GM04503 (cell line): ENCODE data around the gene GPANK1.

Experiments
- DNase-seq: peaks from one replicate; pipeline ENCODE4 v3.0.0-alpha.2; 2012; ENCODE audit warnings: low read depth

The GPANK1 gene

DNA sequence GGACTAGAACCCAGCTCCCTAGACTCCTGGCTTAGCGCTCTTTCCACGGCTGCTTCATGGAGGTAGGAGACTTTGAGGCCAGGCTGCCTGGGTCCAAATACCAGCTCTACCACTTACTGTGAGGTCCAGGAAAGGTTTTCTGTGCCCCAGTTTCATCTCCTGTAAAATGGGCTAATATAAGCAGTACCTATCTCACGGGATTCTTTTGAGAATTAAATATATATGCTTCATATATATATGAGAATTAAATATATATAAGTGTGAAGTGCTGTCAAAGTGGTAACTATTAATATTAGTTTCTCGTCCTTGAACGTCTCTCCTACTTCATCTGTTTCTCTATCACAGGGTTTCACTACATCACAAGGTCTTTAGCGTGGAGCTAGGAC lies 26.3 kb upstream of the GPANK1 start:
- DNase-seq, result no peak

DNA sequence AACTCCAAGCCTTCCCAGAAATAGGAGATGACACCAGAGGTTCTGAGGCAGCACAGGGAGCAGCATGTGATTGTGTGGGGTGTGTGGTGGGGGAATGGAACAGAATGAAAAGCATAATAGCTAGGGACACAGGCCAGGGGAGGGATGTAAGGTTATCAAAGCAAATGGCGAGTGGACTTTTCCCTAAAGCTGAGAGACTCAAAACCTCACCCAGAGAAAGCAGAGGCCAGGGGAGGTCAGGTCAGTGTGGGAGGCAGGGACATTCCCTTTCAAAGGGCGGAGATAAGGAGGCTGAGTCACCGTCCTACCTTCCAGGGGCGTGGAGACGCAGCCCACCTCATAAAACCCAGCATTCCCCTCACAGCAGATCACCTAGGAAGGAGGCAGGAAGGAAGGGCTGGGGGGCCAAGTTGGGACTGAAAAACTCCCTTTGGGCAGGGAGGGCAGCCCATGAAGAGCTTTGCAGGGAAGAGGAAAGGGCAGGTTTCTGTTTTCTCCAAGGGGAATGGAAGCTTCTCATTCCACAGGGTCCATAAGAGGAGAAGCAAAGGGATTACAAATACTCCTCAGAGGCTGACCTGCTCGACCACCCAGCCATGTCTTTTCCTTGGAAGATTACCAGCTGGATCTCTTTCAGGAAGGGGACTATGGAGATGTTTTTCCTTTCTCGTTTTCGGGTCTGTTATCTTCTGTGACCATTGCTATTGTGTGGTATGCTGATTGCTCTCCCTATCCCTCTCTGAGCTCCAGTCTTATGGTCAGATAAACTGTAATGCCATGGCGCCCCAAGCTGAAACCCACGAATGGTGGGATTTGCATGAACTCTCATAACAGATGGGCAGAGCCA lies 25.7 kb upstream of the GPANK1 start:
- no peak for DNase-seq

GRCh38 chr6:31689249-31690110 lies 24.7 kb upstream of the GPANK1 start:
- DNase-seq, result no peak

- DNase-seq, result no peak
Measured at GRCh38 chr6:31687860-31688693, 23.3 kb upstream of the GPANK1 start.

DNA sequence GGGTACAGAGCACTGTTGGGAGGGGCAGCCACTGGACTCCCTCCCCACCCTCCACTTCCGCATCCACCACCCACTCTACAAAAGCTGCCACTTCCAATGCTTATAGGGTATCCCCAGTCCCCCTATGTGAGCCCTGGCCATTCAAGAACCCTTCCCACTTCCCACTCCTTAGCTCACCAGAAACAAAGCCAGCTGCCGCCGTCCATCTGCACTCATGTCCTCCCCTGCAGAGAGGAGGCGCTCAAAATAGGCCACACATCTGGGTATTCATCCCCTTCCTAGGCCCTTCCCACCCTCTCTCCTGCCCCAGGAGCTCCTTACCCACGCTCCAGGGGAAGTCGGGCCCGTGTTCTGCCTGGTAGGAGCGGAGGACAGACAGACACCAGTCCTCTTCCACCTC lies 22.5 kb upstream of the GPANK1 start:
- DNase-seq, result no peak

DNA sequence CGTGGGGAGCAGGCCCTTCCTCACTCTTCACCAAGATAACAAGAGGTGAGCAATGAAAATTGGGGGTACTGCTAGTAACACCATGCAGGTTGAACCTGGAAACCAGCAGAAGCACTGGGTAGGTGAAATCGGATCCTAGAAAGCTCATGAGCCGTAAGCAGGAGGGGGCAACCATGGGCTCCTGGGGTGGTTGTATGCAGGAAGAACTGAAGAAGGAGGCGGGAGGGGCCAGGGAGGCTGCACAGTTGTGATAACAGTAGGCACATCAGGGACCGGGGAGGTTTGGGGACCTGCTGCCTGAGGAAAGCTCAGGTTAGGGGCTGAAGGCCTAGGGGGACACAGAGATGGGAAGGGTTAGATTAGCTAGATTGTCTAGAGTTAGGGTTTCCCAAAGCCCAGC lies 21.7 kb upstream of the GPANK1 start:
- no peak for DNase-seq

- DNase-seq, result no peak
Measured at GRCh38 chr6:31683591-31683990, 18.8 kb upstream of the GPANK1 start.

GRCh38 chr6:31681135-31681671 lies 16.4 kb upstream of the GPANK1 start:
- DNase-seq, result no peak

DNA sequence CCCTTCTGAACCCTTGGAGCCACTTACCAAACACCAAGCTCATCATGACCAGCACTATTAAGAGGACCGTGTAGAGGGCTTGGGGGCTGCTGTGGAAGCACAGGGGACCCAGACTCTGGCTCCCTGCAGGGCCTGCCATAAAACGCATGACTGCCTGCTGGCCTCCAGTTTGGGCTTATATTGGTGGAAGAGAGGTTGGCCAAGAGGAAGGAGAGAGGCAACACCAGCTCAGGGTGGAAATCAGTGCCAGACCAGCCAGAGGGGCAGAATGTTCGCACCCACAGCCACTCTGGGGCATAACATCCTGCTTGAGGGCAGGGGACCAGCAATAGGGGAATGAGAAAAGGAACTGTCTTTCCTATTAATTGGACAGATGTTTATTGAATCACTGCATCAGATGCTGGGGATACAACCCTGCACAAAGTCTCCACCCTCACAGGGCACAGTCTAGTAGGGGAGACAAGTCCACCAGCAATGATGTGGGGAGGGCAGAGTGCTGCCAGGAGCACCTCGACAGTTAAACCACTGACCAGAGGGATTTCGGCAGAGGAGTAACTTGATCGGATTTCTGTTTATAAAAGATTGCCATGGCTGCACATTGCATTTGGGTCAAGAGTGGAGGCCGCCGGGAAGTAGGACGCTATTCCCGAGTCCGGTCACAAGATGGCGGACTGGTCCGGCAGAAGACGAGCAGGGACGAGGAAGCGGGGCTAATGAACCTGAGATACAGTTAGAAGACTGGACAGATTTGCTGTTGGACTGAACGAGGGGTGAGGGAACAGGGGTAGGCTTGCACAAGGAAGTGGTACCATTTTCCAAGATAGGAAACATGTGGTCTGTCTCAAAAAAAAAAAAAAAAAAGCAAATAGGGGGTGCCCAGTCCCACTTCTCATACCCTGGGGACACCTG lies 15.7 kb upstream of the GPANK1 start, which contains the start of gene LY6G5C:
LY6G5C (minus strand) TSS at position 842 of the 909 bp plus-strand sequence; CDS start at position 148, 694 bp downstream.
- DNase-seq, result peak; percentile 48

DNA sequence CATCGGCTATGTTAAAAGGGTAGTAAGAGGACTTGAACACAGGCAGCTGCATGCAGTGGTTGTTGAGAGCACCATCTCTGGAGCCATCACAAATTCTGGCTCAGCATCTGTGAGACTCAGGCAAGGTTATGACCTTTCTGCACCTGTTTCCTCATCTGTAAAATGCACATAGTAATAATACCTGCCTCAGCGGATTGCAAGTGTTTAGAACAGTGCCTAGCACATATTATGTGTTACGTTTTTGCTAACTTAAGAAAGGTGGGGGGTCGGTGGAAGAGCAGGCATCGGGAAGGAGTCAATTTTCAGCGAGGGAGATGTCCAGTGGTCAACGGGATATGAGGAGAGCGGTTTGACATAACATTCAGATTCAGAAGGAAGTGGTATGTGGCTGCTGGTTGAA lies 13.2 kb upstream of the GPANK1 start:
- DNase-seq, result no peak

DNA sequence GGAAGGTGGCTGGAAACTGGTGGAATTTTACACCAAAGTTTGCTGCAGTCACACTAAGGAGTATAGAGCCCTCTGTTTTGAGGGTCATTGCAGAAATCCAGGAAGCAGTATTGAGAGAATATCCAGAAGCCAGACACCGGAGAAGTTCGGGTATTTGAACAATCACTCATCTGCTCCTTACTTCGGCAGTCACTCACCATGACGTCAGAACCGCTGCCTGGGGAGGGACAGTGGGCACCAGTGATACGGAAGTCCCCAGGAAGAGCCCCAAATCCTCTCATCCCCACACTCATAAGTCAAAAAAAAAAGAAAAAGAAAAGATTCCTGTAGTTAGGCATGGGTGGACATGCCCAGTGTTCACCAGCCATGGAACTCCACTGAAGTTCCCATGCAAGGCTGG lies 12.1 kb upstream of the GPANK1 start:
- no peak for DNase-seq

DNA sequence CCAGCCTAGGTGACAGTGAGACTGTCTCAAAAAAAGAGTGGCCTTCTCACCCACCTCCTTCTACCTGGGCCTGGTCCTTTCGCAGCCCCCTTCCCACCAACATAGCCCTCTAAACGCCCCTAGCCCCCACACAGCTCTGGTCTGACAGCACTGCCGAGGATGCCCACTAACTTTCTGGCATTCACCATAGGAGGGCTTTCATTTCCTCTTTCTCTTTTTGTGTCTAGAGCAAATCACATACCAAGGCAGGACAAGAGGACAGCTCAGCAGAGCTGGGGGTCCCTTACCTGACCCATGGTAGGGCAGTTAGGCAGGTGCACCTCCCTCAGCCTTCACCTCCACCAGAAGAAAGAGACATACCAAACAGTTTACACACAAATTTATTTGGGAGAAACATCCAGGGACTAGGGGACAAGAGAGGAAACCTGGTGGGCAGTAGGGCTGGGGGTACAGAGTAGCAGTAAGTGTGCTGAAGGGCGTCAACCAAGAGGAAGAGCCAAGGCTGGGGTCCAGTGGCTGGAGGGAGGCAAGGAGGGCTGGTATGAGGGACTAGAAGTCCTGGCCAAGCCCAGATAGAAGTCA lies 11.6 kb upstream of the GPANK1 start:
- DNase-seq, result no peak

DNA sequence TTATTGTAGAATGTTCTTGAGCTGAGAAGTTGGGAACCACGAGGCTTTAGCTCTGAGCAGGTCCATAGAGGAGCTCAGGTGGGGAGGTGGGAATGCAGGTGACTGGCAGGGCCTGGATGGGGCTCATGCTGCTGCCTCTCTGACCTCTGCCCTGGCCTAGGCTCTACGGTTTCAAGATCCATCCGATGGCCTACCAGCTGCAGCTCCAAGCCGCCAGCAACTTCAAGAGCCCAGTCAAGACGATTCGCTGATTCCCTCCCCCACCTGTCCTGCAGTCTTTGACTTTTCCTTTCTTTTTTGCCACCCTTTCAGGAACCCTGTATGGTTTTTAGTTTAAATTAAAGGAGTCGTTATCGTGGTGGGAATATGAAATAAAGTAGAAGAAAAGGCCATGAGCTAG lies 4.9 kb upstream of the GPANK1 start, which contains the start of gene LY6G5B:
LY6G5B (plus strand) TSS at position 301 of the 400 bp plus-strand sequence. CDS start 975 bp downstream, outside the sequence.
- no peak for DNase-seq

DNA sequence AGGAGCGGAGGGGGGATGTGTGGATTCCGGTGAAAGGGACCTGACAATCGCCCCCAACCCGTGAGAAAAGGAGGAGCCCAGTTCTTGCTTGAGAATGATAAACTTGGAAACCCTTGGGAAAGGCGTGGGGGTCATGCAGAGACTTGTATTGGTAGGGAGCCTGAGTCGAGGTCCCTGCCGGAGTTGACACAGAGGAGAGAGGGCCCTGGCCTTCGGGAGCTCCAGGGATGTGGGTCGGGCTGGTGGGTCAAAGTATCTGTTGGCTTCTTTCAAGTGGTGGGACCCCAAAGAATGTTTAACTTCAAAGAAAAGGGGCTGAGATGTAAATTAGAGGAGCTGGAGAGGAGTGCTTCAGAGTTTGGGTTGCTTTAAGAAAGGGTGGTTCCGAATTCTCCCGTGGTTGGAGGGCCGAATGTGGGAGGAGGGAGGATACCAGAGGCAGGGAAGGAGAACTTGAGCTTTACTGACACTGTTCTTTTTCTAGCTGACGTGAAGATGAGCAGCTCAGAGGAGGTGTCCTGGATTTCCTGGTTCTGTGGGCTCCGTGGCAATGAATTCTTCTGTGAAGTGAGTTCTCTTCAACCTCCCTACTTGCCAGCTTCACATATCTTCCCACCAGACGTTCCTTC lies 1.7 kb upstream of the GPANK1 start:
- DNase-seq, result no peak

GRCh38 chr6:31665501-31666336 lies 922 bp upstream of the GPANK1 start, which contains the start of gene CSNK2B:
Gene CSNK2B, plus strand, starts transcription at chr6:31666080. Its CDS starts 752 bp downstream, at chr6:31666832.
- DNase-seq, result peak; percentile 86

DNA sequence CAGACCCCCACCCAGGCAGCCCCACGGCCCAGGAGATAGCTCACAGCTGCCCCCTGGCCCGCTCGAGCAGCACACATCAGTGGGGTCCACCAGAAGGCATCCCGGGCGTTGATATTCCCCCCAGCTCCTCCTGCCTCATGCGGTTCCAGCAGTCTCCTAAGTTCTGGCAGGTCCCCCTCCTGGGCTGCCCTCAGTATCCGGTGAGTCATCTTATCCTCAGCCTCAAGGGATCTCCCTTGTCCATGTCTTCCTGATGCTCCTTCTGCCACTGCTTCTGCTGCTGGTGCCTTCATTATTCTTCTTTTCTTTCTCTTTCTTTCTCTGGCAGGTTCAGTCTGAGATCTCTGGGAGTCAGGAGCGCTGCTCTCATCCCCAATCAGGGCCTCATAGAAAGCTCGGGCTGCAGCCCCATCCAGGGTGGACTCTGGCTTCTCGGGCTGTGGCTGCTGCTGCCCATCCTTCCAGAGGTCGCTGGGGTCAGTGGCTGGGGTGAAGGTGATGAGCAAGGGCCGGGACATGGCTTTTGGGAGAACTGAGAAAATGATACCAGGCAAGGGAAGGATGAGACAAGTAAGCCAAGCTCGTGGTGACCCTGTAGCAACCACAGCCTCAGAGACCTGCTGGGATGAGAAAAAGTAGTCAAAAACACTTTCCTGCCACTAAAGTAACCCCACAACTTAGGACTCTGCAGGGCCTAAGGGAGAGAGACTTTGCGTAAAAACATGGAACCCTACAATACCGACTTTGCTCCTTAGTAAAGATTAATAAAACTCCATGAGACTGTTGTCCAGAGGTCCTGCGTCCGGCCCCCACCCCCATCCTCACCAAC lies 622 bp downstream of the GPANK1 start:
- DNase-seq, result peak; percentile 51

DNA sequence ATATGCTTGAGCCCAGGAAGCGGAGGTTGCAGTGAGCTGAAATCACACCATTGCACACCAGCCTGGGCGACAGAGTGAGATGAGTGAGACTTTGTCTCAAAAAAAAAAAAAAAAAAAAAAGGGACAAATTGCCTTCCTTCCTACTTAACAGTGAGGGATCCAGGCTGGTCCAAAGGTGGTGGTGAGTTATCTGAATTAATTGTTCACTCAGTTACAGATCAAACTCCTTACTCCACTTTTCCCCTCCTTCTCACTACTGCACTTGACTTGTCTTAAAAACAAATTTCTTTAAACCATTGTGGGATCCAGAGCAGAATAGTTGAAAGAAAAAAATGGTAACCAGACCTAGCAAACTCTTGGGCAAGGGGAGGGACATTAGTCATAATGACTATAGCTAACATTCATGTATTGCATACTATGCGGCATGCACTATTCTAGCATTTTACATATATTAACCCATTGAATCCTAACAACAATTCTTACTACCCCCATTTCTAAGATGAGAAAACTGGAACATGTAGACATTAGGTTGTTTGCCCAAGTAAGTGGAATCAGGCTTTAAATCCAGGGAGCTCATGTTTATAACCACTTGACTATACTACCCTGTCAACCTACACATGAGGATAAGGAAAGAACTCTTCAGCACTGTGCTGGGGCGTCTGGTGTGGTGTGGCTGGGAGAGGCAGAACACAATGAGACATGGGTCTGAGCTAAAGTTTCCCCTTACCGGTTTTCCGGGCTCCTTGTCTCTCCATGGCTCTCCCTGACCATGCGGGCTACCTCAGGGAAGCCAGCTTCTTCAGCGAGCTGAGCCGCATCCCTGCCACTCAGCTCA lies 1.5 kb downstream of the GPANK1 start:
- DNase-seq, result no peak
